GM18909 (cell line): Measurements from ENCODE around the gene SLC12A5.

ENCODE experiments used
- ATAC-seq: cut with Tn5 transposase; IDR thresholded peaks from one replicate; pipeline ENCODE4 v1.9.1; 2021; ENCODE audit warnings: mild to moderate bottlenecking; ENCODE audit not compliant: unreplicated experiment, poor library complexity

Gene SLC12A5

DNA sequence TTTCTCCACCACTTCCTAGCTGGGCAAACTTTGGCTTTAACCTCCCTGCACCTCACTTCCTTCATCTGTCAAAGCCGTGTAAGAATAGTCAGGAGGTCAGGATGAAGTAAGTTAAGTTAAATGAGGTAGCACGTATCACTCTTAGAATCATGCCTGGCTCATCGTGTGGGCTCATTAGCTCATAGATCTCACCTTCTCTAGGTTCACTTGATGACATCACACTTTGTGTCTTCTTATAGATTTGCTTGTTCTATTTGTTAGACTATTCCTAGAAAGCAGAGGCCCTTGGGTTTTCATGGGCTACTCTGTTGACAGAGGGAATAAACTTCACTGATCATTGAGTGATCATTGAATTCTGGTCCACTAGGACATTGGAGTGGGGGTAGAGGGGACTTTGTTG is 72.9 kb downstream of the SLC12A5 start:
- no peak for ATAC-seq

GRCh38 chr20:46102940-46103339 is 73.9 kb downstream of the SLC12A5 start:
- ATAC-seq = no peak

GRCh38 chr20:46104262-46104661 is 75.2 kb downstream of the SLC12A5 start:
- ATAC-seq = no peak

- ATAC-seq = no peak
These were observed 78.0 kb downstream of the SLC12A5 start for GRCh38 chr20:46107061-46107460.

DNA sequence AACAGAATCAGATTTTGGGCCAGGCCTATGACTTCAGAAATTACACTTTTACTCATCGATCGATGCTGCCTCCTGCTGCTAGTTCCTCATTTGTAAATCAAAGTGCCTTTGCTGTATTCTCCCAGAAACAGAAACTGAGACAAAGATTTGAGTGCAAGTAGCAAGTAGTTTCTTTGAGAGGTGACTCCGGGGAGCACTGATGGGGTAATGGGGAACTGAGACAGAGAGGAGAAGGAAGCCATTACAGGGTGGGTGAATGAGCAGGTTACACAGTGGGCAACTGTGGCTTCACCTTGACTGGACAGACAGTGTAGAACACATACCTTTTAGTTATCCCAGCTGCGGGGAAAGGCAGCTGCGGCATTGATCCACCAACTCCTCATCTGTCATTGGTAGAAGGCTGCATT is 79.4 kb downstream of the SLC12A5 start:
- peak; percentile 81 for ATAC-seq

DNA sequence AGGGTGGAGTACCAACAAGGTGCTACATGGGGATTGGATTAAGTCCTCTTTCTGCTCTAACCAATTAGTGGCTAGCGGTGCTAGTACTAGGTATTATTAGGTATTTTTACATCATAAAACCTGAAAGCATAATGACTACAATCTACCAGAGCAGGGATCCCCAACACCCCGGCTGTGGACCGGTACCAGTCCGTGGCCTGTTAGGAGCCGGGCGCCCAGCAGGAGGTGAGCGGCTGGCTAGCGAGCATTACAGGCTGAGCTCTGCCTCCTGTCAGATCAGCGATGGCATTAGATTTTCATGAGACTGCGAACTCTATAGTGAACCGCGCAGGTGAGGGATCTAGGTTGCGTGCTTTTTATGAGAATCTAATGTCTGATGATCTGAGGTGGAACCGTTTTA is 80.0 kb downstream of the SLC12A5 start:
- no peak for ATAC-seq
